ENCODE measurements around the gene ACOXL.
"Not testable (repeated sequence)": the region's sequence is repeated elsewhere in the genome, so short reads cannot be mapped to it uniquely, and the experiment has no call there.

Gene ACOXL

DNA sequence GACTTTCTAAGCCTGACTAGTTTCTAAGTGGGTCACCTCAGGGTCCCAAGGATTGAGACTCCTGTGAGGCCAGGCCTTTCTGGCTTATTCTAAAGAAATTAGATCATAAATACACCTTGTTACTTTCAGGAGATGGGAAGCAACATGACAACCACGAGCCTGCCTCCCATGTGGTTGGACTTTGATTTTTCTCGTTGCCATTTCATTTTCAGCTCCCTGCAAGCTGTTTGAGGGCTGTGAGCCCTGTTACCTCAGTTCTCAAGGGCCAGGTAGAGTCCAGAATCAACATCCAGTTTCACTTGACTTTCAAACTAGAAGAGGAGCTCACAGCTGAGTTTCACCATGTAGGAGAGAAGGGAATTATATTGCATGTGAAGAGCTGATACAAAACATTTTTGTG is 228.6 kb downstream of the ACOXL start:
- H3K4me3 ChIP-seq (ENCODE audit: low read depth, low read length): no peak overlapping the region
- TF ChIP-seq, protein P1, sequence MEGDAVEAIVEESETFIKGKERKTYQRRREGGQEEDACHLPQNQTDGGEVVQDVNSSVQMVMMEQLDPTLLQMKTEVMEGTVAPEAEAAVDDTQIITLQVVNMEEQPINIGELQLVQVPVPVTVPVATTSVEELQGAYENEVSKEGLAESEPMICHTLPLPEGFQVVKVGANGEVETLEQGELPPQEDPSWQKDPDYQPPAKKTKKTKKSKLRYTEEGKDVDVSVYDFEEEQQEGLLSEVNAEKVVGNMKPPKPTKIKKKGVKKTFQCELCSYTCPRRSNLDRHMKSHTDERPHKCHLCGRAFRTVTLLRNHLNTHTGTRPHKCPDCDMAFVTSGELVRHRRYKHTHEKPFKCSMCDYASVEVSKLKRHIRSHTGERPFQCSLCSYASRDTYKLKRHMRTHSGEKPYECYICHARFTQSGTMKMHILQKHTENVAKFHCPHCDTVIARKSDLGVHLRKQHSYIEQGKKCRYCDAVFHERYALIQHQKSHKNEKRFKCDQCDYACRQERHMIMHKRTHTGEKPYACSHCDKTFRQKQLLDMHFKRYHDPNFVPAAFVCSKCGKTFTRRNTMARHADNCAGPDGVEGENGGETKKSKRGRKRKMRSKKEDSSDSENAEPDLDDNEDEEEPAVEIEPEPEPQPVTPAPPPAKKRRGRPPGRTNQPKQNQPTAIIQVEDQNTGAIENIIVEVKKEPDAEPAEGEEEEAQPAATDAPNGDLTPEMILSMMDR (IDR thresholded peaks at IDR 0.05; ENCODE audit: low read depth, low read length): no peak
- DNase-seq (ENCODE audit: low read depth, low spot score): no peak
- in situ Hi-C loops (cut with HindIII; ENCODE audit: low sequenced_read_pairs): no loop called here

DNA sequence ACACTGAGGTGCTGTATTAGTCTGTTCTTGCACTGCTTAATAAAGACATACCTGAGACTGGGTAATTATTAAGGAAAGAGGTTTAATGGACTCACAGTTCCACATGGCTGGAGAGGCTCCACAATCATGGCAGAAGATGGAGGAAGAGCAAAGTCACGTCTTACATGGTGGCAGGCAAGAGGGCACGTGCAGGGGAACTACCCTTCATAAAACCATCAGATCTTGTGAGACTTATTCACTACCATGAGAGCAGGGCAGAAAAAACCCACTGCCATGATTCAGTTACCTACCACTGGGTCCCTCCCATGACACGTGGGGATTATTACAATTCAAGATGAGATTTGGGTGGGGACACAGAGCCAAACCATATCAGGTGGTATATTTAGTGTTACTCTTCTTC is 229.3 kb downstream of the ACOXL start:
- H3K4me3 ChIP-seq (ENCODE audit: low read depth, low read length); in situ Hi-C loops (cut with HindIII; ENCODE audit: low sequenced_read_pairs); DNase-seq (ENCODE audit: low read depth, low spot score): not testable (repeated sequence)

DNA sequence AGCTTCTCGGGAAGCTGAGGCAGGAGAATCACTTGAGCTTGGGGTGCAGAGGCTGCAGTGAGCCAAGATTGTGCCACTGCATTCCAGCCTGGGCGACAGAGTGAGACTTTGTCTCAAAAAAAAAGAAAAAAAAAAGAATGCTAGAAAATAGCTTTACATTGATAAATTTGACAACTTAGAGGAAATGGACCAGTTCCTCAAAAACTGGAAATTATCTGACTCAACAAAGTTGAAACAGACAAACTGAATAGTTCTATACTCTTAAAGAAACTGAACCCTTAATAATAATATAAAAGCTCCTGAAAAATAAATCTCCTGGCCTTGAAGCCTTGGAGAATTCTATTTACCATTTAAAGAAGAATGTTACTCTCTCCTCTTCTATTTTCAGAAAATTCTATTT is 237.3 kb downstream of the ACOXL start:
- DNase-seq (ENCODE audit: low read depth, low spot score): no peak
- TF ChIP-seq, protein P1 (IDR thresholded peaks at IDR 0.05; ENCODE audit: low read depth, low read length): no peak
- H3K4me3 ChIP-seq (ENCODE audit: low read depth, low read length): no peak overlapping the region
- in situ Hi-C loops (cut with HindIII; ENCODE audit: low sequenced_read_pairs): no loop called here

DNA sequence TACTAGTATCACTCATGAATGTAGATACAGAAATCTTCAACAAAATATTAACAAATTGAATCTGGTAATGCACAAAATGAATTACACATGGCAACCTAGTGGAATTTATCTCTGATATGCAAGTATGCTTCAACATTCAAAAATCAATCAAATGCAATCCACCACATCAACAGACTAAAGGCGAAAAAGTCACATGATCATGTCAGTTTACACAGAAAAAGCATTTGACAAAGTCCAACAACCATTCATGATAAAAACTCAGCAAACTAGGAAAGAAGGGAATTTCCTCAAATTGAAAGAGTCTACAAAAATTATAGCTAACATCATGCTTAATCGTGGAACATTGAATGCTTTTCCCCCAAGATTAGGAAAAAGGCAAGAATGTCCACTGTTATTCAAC is 237.8 kb downstream of the ACOXL start:
- in situ Hi-C loops (cut with HindIII; ENCODE audit: low sequenced_read_pairs): no loop called here
- H3K4me3 ChIP-seq (ENCODE audit: low read depth, low read length): no peak overlapping the region
- no peak for DNase-seq (ENCODE audit: low read depth, low spot score)
- TF ChIP-seq, protein P1 (IDR thresholded peaks at IDR 0.05; ENCODE audit: low read depth, low read length): no peak

DNA sequence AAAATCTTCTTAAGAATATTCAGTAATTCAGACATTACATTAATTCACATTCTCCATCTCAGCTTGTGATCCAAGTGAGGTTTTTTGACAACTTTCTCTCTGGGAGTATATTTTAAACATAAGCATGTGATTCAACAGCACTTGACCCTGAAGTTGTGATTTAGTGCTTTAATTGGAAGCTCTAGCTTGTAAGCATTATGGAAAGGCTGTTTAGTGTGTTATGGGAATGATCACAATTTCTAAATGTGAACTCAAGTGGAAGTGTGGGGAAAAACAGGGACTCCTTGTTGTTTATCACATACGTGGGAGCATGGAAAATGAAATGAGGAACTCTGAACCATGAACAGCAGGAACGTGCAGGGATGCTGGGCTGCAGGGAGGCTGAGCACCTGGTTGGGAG is 239.4 kb downstream of the ACOXL start:
- TF ChIP-seq, protein P1 (IDR thresholded peaks at IDR 0.05; ENCODE audit: low read depth, low read length): no peak
- in situ Hi-C loops (cut with HindIII; ENCODE audit: low sequenced_read_pairs): no loop called here
- no peak for DNase-seq (ENCODE audit: low read depth, low spot score)
- no peak overlapping the region for H3K4me3 ChIP-seq (ENCODE audit: low read depth, low read length)

DNA sequence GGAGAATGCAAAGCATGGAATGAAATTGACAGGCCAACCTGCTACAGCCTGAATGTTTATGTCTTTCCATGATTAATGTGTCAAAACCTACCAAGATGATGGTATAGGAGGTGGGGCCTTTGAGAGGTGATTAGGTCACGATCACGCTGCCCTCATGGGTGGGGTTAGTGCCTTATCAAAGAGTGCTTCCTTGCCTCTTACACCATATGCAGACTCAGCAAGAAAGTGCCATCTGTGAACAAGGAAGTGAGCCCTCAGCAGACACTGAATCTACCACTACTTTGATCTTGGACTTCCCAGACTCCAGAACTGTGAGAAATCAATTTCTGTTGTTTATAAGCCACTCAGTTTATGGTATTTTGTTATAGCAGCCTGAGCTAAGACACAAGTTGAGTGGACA is 240.9 kb downstream of the ACOXL start:
- TF ChIP-seq, protein P1 (IDR thresholded peaks at IDR 0.05; ENCODE audit: low read depth, low read length): no peak
- DNase-seq (ENCODE audit: low read depth, low spot score): no peak
- H3K4me3 ChIP-seq (ENCODE audit: low read depth, low read length): no peak overlapping the region
- in situ Hi-C loops (cut with HindIII; ENCODE audit: low sequenced_read_pairs): no loop called here

DNA sequence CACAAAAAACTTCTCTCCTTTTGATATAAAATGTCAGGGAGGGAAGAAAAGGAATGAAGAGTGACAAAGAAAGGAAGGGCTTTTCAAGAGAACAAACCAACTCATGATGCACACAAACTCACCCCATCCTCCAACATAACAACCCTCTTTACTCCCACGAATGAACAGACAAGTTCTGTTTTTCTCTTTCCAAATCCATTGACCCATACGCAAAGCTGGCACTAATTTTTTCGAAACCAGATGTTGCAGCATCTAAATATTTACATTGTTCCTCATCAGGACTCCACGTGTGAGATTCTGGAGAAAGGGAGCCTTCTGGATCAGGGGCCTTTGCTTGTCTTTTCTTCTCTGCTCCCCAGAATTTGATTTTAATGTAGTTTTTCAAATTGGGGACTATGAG is 245.0 kb downstream of the ACOXL start:
- no peak overlapping the region for H3K4me3 ChIP-seq (ENCODE audit: low read depth, low read length)
- no peak for DNase-seq (ENCODE audit: low read depth, low spot score)
- TF ChIP-seq, protein P1 (IDR thresholded peaks at IDR 0.05; ENCODE audit: low read depth, low read length): no peak
- in situ Hi-C loops (cut with HindIII; ENCODE audit: low sequenced_read_pairs): no loop called here

All from astrocyte of the spinal cord (primary cell).